H1 (cell line): ENCODE results near the gene ACY1. TPM values are rescaled to one million over a fixed set of nuclear protein-coding genes. Genes with fewer than 3 reads are reported as not detected.

Experiments
- CTCF ChIA-PET: fragments of 300-600 bp; sonication (Branson Sonifier 250); formaldehyde crosslinking; loops from one replicate; lab custom pipeline; 2021; ENCODE audit not compliant: partially characterized antibody; lab: Charles Lee
- POLR2A ChIA-PET: fragments of 300-600 bp; sonication (Branson Sonifier 250); formaldehyde crosslinking; loops from one replicate; lab custom pipeline; 2021; ENCODE audit warnings: inconsistent platforms; ENCODE audit not compliant: partially characterized antibody; lab: Charles Lee
- DNase-seq, 2 experiments: peaks; one replicate each; pipeline versions ENCODE4 v3.0.0 to v3.0.0-alpha.2; 2010 to 2022; ENCODE audit warnings: low spot score in 2 of 2, low read depth in 1 of 2, mixed read lengths in 1 of 2
- FAIRE-seq: peaks from 2 replicates; lab custom pipeline; 2011; peaks lifted over from hg19 to GRCh38; lab: Jason Lieb, UNC
- H2AFZ ChIP-seq: 2 replicates; pipeline ENCODE4 v1.8.1; 2012; ENCODE audit warnings: low read length, inconsistent platforms
- H2AK5ac ChIP-seq: 2 replicates; pipeline ENCODE4 v1.6.1; 2013; ENCODE audit warnings: low read depth, low read length
- H2BK120ac ChIP-seq: replicated peaks from 2 replicates; pipeline ENCODE3; 2013; ENCODE audit warnings: low read depth, low read length, inconsistent platforms
- H2BK12ac ChIP-seq: 2 replicates; pipeline ENCODE4 v1.6.1; 2013; ENCODE audit warnings: low read depth, low read length
- H2BK15ac ChIP-seq: 2 replicates; pipeline ENCODE4 v1.6.1; 2013; ENCODE audit warnings: low read length
- H2BK20ac ChIP-seq: 2 replicates; pipeline ENCODE4 v1.6.1; 2013; ENCODE audit warnings: low read length
- H2BK5ac ChIP-seq: 2 replicates; pipeline ENCODE4 v1.6.1; 2013; ENCODE audit warnings: low read depth, low read length
- H3K14ac ChIP-seq: 2 replicates; pipeline ENCODE4 v1.6.1; 2013; ENCODE audit warnings: inconsistent platforms; ENCODE audit not compliant: insufficient read length
- H3K18ac ChIP-seq: 2 replicates; pipeline ENCODE4 v1.6.1; 2013; ENCODE audit warnings: low read length; ENCODE audit errors: extremely low read depth
- H3K23ac ChIP-seq: 2 replicates; pipeline ENCODE4 v1.6.1; 2013; ENCODE audit warnings: inconsistent platforms; ENCODE audit not compliant: insufficient read length
- H3K23me2 ChIP-seq: 2 replicates; pipeline ENCODE4 v1.6.1; 2013; ENCODE audit warnings: low read depth, low read length
- H3K27ac ChIP-seq: 2 replicates; pipeline ENCODE4 v1.6.1; 2011; ENCODE audit warnings: low read depth, low read length, inconsistent platforms
- H3K27me3 ChIP-seq, 4 experiments: replicated peaks in 1 of 4; 1 replicate in 1 of 4; 2 replicates in 3 of 4; pipeline versions ENCODE4 v1.6.1 to v1.8.1; 2011 to 2013; ENCODE audit warnings: low read length in 3 of 4, mild to moderate bottlenecking in 3 of 4, inconsistent platforms in 2 of 4, mixed read lengths in 2 of 4, moderate library complexity in 1 of 4; ENCODE audit not compliant: control insufficient read depth in 3 of 4, insufficient read depth in 3 of 4; ENCODE audit errors: extremely low read depth in 1 of 4
- H3K36me3 ChIP-seq, 4 experiments: 2 replicates each; pipeline versions ENCODE4 v1.6.1 to v1.8.1; 2011 to 2013; ENCODE audit warnings: mild to moderate bottlenecking in 4 of 4, low read length in 3 of 4, moderate library complexity in 2 of 4, control low read depth in 1 of 4, inconsistent platforms in 1 of 4; ENCODE audit not compliant: insufficient read depth in 4 of 4, control insufficient read depth in 2 of 4
- H3K4ac ChIP-seq: replicated peaks from 2 replicates; pipeline ENCODE3; 2013; ENCODE audit warnings: low read length, low read depth, mixed read lengths, inconsistent platforms; ENCODE audit not compliant: insufficient read length
- H3K4me1 ChIP-seq, 4 experiments: replicated peaks in 1 of 4; 1 replicate in 1 of 4; 2 replicates in 3 of 4; pipeline versions ENCODE4 v1.6.1 to v1.8.1; 2011 to 2013; ENCODE audit warnings: low read length in 3 of 4, inconsistent platforms in 2 of 4, mixed read lengths in 1 of 4; ENCODE audit not compliant: insufficient read depth in 4 of 4, control insufficient read depth in 3 of 4
- H3K4me2 ChIP-seq, 2 experiments: 2 replicates each; pipeline versions ENCODE4 v1.6.1 to v1.8.1; 2011 to 2013; ENCODE audit warnings: low read depth in 2 of 2, low read length in 2 of 2, control low read depth in 1 of 2, inconsistent platforms in 1 of 2, mild to moderate bottlenecking in 1 of 2; ENCODE audit not compliant: insufficient read depth in 1 of 2
- H3K4me3 ChIP-seq, 4 experiments: fragments of 200-600, 300-600 bp in 1 of 4; sonication (generic), shearing (Covaris generic), sonication (Bioruptor Twin) in 1 of 4; 2 replicates each; pipeline versions ENCODE4 v1.5.1 to v1.8.1; 2011 to 2016; ENCODE audit warnings: low read length in 4 of 4, low read depth in 3 of 4, control low read depth in 2 of 4, inconsistent platforms in 2 of 4, mild to moderate bottlenecking in 2 of 4, mixed read lengths in 1 of 4, moderate library complexity in 1 of 4; ENCODE audit not compliant: insufficient read depth in 2 of 4; ENCODE audit errors: extremely low read depth in 1 of 4
- H3K56ac ChIP-seq: replicated peaks from 2 replicates; pipeline ENCODE3; 2013; ENCODE audit warnings: low read depth, mild to moderate bottlenecking, mixed read lengths, low read length, inconsistent platforms; ENCODE audit not compliant: insufficient read length
- H3K79me1 ChIP-seq: 2 replicates; pipeline ENCODE4 v1.6.1; 2013; ENCODE audit warnings: low read depth, low read length, control low read depth
- H3K79me2 ChIP-seq, 2 experiments: 2 replicates each; pipeline versions ENCODE4 v1.6.1 to v1.8.1; 2012 to 2013; ENCODE audit warnings: low read length in 2 of 2, mild to moderate bottlenecking in 2 of 2, inconsistent platforms in 1 of 2; ENCODE audit not compliant: insufficient read depth in 2 of 2, control insufficient read depth in 1 of 2
- H3K9ac ChIP-seq, 4 experiments: replicated peaks in 1 of 4; 1 replicate in 1 of 4; 2 replicates in 3 of 4; pipeline versions ENCODE4 v1.6.1 to v1.8.1; 2011 to 2013; ENCODE audit warnings: low read depth in 3 of 4, low read length in 3 of 4, control low read depth in 2 of 4, mild to moderate bottlenecking in 2 of 4, moderate library complexity in 2 of 4, inconsistent platforms in 1 of 4; ENCODE audit errors: extremely low read depth in 1 of 4
- H3K9me3 ChIP-seq, 2 experiments: 2 replicates each; pipeline versions ENCODE4 v1.6.1 to v1.8.1; 2012 to 2013; ENCODE audit warnings: mild to moderate bottlenecking in 2 of 2, moderate library complexity in 2 of 2, control low read depth in 1 of 2, inconsistent platforms in 1 of 2, low read depth in 1 of 2, low read length in 1 of 2, mixed read lengths in 1 of 2; ENCODE audit not compliant: insufficient read depth in 2 of 2
- H4K20me1 ChIP-seq, 2 experiments: replicated peaks in 1 of 2; 2 replicates each; pipeline versions ENCODE3 to v1.8.1; 2011 to 2013; ENCODE audit warnings: inconsistent platforms in 2 of 2, low read length in 2 of 2, mild to moderate bottlenecking in 1 of 2; ENCODE audit not compliant: insufficient read depth in 2 of 2, control insufficient read depth in 1 of 2
- H4K5ac ChIP-seq: 2 replicates; pipeline ENCODE4 v1.6.1; 2013; ENCODE audit warnings: low read length, low read depth, mixed read lengths, inconsistent platforms; ENCODE audit not compliant: insufficient read length
- H4K8ac ChIP-seq: 2 replicates; pipeline ENCODE4 v1.8.0; 2013; ENCODE audit warnings: mild to moderate bottlenecking, moderate library complexity, low read length, inconsistent platforms; ENCODE audit not compliant: insufficient read depth; ENCODE audit errors: extremely low read depth
- H4K91ac ChIP-seq: replicated peaks from 2 replicates; pipeline ENCODE3; 2013; ENCODE audit warnings: low read length, mixed read lengths, inconsistent platforms; ENCODE audit not compliant: insufficient read length
- JUN ChIP-seq: IDR thresholded peaks from 2 replicates; pipeline ENCODE4 v1.6.1; 2011; ENCODE audit warnings: low read depth, mild to moderate bottlenecking, improper control_type of control experiment, low read length
- KDM1A ChIP-seq: fragments of 200-600, 300-600 bp; sonication (generic); IDR thresholded peaks from 2 replicates; pipeline ENCODE4 v1.7.1; 2016; ENCODE audit warnings: mild to moderate bottlenecking, low read length, borderline replicate concordance
- MAFK ChIP-seq: IDR thresholded peaks from 2 replicates; pipeline ENCODE4 v1.6.1; 2012; ENCODE audit warnings: low read depth, mild to moderate bottlenecking, improper control_type of control experiment, low read length
- POLR2AphosphoS5 ChIP-seq: IDR thresholded peaks from 2 replicates; pipeline ENCODE4 v1.6.1; 2011; ENCODE audit warnings: low read depth, low read length
- RAD21 ChIP-seq, 2 experiments: IDR thresholded peaks in 1 of 2; conservative IDR thresholded peaks in 1 of 2; 2 replicates each; pipeline ENCODE4 v1.6.1; 2011; ENCODE audit warnings: low read depth in 2 of 2, low read length in 2 of 2, improper control_type of control experiment in 1 of 2, inconsistent platforms in 1 of 2, mild to moderate bottlenecking in 1 of 2, moderate library complexity in 1 of 2
- SAP30 ChIP-seq: fragments of 300-600 bp; sonication (generic); IDR thresholded peaks from 2 replicates; pipeline ENCODE4 v1.7.1; 2012; ENCODE audit warnings: low read length, moderate library complexity, mild to moderate bottlenecking, inconsistent platforms; ENCODE audit not compliant: insufficient read depth, insufficient replicate concordance
- SIN3A ChIP-seq, 2 experiments: IDR thresholded peaks in 1 of 2; conservative IDR thresholded peaks in 1 of 2; 2 replicates each; pipeline ENCODE4 v1.6.1; 2011 to 2012; ENCODE audit warnings: low read length in 2 of 2, improper control_type of control experiment in 1 of 2, low read depth in 1 of 2, mild to moderate bottlenecking in 1 of 2
- SUZ12 ChIP-seq: fragments of 200-600 bp; sonication (generic); IDR thresholded peaks from 2 replicates; pipeline ENCODE4 v1.6.1; 2012; ENCODE audit warnings: mild to moderate bottlenecking, inconsistent platforms, low read length, moderate library complexity, mixed read lengths
- TEAD4 ChIP-seq: IDR thresholded peaks from 2 replicates; pipeline ENCODE4 v1.6.1; 2012; ENCODE audit warnings: low read depth, low read length, inconsistent platforms, mixed read lengths
- WGBS, 2 experiments: shearing (Covaris generic) in 1 of 2; methylation state at CpG; one replicate each; pipeline versions ENCODE4 v1.1.6 to v1.1.7; 2013 to 2015; ENCODE audit warnings: low lambda C conversion rate in 2 of 2, mixed read lengths in 2 of 2, inconsistent platforms in 1 of 2, low coverage in 1 of 2, missing lambda C conversion rate in 1 of 2; ENCODE audit not compliant: insufficient replicate concordance in 2 of 2, insufficient coverage in 1 of 2, insufficient read length in 1 of 2; ENCODE audit errors: extremely low coverage in 1 of 2, missing lambda C conversion rate in 1 of 2; 5-methylcytosine and 5-hydroxymethylcytosine counted together
- polyA plus RNA-seq, 7 experiments: library from polyadenylated mRNA; depleted of rRNA in 3 of 7; stranded (reverse) in 5 of 7; unstranded in 2 of 7; fragments of >200 nt in 5 of 7; fragments of 200-250 nt in 2 of 7; gene quantifications; 1 replicate in 5 of 7; 2 replicates in 1 of 7; 4 replicates in 1 of 7; pipeline versions ENCODE4 v1.2.1 to v1.2.3, GENCODE V29; 2011 to 2013; ENCODE audit warnings: missing spikeins in 2 of 7, mixed read lengths in 2 of 7
- total RNA-seq: library from RNA; stranded (reverse); fragmentation: NEBNext Ultra II Directional; extraction: Animal tissue kit (Norgen Biotek cat#: 25700); gene quantifications from 2 replicates; pipeline ENCODE4 v1.2.1, GENCODE V29; 2021

Gene ACY1
- total and polyA plus RNA-seq, 2 of the 8 experiments (the other 6 are each of a cell fraction or from before 2014, with no cell fraction given), result 48.3 to 113 TPM

- H2BK12ac ChIP-seq, result peak overlapping the region; percentile 86; the same call in 1 of the 2 replicates
- H3K56ac ChIP-seq, result no peak overlapping the region
- POLR2A ChIA-PET, result interaction anchor here (1.1 to 29.3 kb wide), 7 partner anchors 10 to 37 kb away, joined by 3 to 923 read pairs (median 61); partner anchors contain the start of genes ABHD14A, ABHD14B, ACY1 and PARP3
- peak overlapping the region; percentile 59 to 88 for H3K4me2 ChIP-seq
- no peak overlapping the region for H2AK5ac ChIP-seq
- H3K14ac ChIP-seq, result no peak overlapping the region
- peak overlapping the region in 2 of 4 experiments; percentile 9 to 14; a peak in 2 of 7 replicates for H3K9ac ChIP-seq
- FAIRE-seq, result no peak
- H3K27ac ChIP-seq, result no peak overlapping the region
- CTCF ChIA-PET, result interaction anchor here (0.9 to 6.2 kb wide), 10 partner anchors 10 to 35 kb away, joined by 3 to 64 read pairs (median 10); partner anchors contain the start of genes ABHD14A, ABHD14B, ACY1 and PARP3
- H4K5ac ChIP-seq, result no peak overlapping the region
- peaks cover 15 to 43% (median 35%) of the 10 kb centered on the region in 4 experiments for H3K27me3 ChIP-seq
- no peak overlapping the region for H3K23ac ChIP-seq
- H3K9me3 ChIP-seq, result no peaks in the 10 kb centered on the region
- peak overlapping the region; percentile 13 to 66 (median 48); a peak in 7 of 8 replicates for H3K4me3 ChIP-seq
- H2BK5ac ChIP-seq, result no peak overlapping the region
- H3K79me2 ChIP-seq, result no peaks in the 10 kb centered on the region
- no peaks in the 10 kb centered on the region for H3K36me3 ChIP-seq
- H3K4me1 ChIP-seq, result peaks cover 0 to 15% (median 7%) of the 10 kb centered on the region in 4 experiments; a peak in 6 of 7 replicates
- no peak overlapping the region for H2BK20ac ChIP-seq
- H4K8ac ChIP-seq, result peak overlapping the region; percentile 91
- H3K23me2 ChIP-seq, result peaks cover 8% of the 10 kb centered on the region; the same call in 1 of the 2 replicates
- peak in 1 of 2 experiments; percentile 89 for DNase-seq
- peak overlapping the region; percentile 26 for H4K91ac ChIP-seq
- H3K18ac ChIP-seq, result peak overlapping the region; percentile 71
- no peak overlapping the region for H2BK120ac ChIP-seq
- peak overlapping the region; percentile 34 for H3K4ac ChIP-seq
- no peaks in the 10 kb centered on the region for H3K79me1 ChIP-seq
- H4K20me1 ChIP-seq, result peaks cover 0 to 2% of the 10 kb centered on the region in 2 experiments
- WGBS, 2 experiments, result 4% methylated on average over 73 of the region's 97 CpGs; no CpG with 5 or more reads in 1 of the 2 experiments
- peak overlapping the region; percentile 92; the same call in 1 of the 2 replicates for H2AFZ ChIP-seq
- no peak overlapping the region for H2BK15ac ChIP-seq
- TF ChIP-seq SUZ12 (peak; percentile 40; the same call in 1 of the 2 replicates), RAD21 (IDR thresholded peaks at IDR 0.05 in 1 of 2, conservative IDR thresholded peaks at IDR 0.05 in 1 of 2; ENCODE audit: low read depth in 2 of 2, low read length in 2 of 2) (peak; percentile 47 to 74), SAP30 (no peak), KDM1A (0 out of 2 replicates have a peak, but pooled peaks have one; percentile 8), JUN (no peak), POLR2AphosphoS5 (0 out of 2 replicates have a peak, but pooled peaks have one; percentile 30), TEAD4 (peak; percentile 76), MAFK (no peak), SIN3A (conservative IDR thresholded peaks at IDR 0.05 in 1 of 2, IDR thresholded peaks at IDR 0.05 in 1 of 2; ENCODE audit: low read depth in 1 of 2, low read length in 2 of 2) (no peak; a peak in 1 of 4 replicates)
Observed at GRCh38 chr3:51955893-51956770, 27.2 kb upstream of the ACY1 start.
